ENCODE results near the gene CYP1A1.
A peak's percentile ranks its signal among the peaks of the same experiment; 100 is the strongest.

CYP1A1 gene

GRCh38 chr15:74725225-74725774, at the start of gene CYP1A1:
CYP1A1 (minus strand) TSS chr15:74725528; CDS start chr15:74723097, 2,431 bp downstream.
- Mint-ChIP-seq H3K36me3 (ENCODE audit: insufficient read depth) (peaks cover 5% of the 10 kb centered on the region), H3K4me3 (peak within 1 kb of the TSS; percentile 79), H3K9me3 (no peaks in the 10 kb centered on the region), H3K4me1 (peaks cover 11% of the 10 kb centered on the region), H3K27ac (ENCODE audit: low read depth) (no peak within 1 kb of the TSS), H3K27me3 (peaks cover 22% of the 10 kb centered on the region)
- no peak for DNase-seq (ENCODE audit: low spot score in 2 of 2)
- ATAC-seq (replicated peaks; ENCODE audit: extremely low read depth, poor library complexity, severe bottlenecking), result peak; percentile 39

DNA sequence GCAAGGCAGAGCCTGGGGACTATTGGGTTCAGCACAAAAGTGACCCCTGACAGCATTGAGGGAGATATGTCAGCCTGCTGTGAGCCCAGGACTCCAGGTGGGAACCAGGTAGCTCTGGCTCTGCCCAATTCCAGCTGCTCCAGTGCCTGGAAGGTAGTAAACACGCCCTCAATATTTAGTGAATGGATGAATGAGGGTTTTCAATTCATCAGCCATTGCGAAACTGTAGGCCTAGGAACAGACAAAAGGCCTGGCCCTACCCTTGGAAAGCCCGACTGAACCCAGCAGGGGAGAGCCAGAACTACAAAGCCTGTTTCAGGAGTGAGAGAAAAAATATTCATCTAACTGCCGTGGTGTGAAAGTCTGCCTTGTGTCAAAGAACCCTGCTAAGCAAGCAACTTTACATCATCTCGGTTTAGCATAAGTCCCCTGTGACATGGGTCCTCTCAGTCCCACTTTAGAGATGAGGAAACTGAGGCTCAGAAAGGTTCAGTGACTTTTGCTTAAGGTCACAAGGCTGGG, 48.5 kb upstream of the CYP1A1 start:
- Mint-ChIP-seq H3K9me3 (no peaks in the 10 kb centered on the region), H3K27ac (ENCODE audit: low read depth) (no peak overlapping the region), H3K36me3 (ENCODE audit: insufficient read depth) (peaks cover 9% of the 10 kb centered on the region), H3K27me3 (no peaks in the 10 kb centered on the region), H3K4me1 (peaks cover 45% of the 10 kb centered on the region), H3K4me3 (no peak overlapping the region)
- DNase-seq (ENCODE audit: low spot score in 2 of 2) (no peak), ATAC-seq (replicated peaks; ENCODE audit: extremely low read depth, poor library complexity, severe bottlenecking) (no peak)

- no peak overlapping the region for H3K4me3 Mint-ChIP-seq
- no peaks in the 10 kb centered on the region for H3K27me3 Mint-ChIP-seq
- H3K27ac Mint-ChIP-seq (ENCODE audit: low read depth), result no peak overlapping the region
- DNase-seq (ENCODE audit: low spot score in 2 of 2) (no peak), ATAC-seq (replicated peaks; ENCODE audit: extremely low read depth, poor library complexity, severe bottlenecking) (no peak)
- peaks cover 9% of the 10 kb centered on the region for H3K36me3 Mint-ChIP-seq (ENCODE audit: insufficient read depth)
- H3K4me1 Mint-ChIP-seq, result peaks cover 43% of the 10 kb centered on the region
- H3K9me3 Mint-ChIP-seq, result no peaks in the 10 kb centered on the region
These were observed 48.0 kb upstream of the CYP1A1 start for GRCh38 chr15:74773329-74773728.

DNA sequence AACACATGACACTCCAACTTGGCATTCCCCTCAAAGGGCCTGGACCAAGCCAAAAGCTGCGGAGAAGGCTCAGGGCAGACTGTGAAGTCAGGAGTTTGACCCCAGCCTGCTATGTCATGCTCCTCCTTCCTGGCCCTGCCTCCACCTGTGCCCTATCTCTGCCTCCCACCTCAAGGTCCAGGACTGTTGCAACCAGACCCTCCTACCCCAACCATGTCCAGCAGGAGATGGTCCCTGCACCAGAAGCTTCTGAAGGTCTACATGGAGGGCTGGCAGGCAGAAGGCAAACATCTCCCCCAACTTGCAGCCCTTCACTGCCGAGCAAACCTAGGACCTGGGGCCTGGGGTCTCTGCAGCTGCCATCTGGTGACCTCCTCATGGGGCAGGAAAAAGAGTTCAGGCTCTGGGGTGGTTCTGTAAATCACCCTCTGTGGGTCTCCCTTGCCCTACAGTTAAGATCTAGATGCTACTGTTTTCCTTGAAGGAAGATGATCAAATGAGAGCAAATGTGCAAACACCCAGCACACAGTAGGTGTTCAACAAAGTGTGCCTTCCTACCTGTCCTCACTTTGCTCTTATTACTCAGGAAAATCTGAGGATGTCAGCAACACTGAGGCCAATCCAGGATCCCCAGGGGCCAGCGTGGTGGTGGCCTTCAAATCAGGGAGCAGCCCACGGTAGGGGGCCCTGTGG, 45.0 kb upstream of the CYP1A1 start:
- DNase-seq (ENCODE audit: low spot score in 2 of 2) (no peak), ATAC-seq (replicated peaks; ENCODE audit: extremely low read depth, poor library complexity, severe bottlenecking) (no peak)
- Mint-ChIP-seq H3K4me1 (peaks cover 15% of the 10 kb centered on the region), H3K9me3 (no peaks in the 10 kb centered on the region), H3K36me3 (ENCODE audit: insufficient read depth) (peaks cover 10% of the 10 kb centered on the region), H3K4me3 (no peak overlapping the region), H3K27ac (ENCODE audit: low read depth) (no peak overlapping the region), H3K27me3 (no peaks in the 10 kb centered on the region)

DNA sequence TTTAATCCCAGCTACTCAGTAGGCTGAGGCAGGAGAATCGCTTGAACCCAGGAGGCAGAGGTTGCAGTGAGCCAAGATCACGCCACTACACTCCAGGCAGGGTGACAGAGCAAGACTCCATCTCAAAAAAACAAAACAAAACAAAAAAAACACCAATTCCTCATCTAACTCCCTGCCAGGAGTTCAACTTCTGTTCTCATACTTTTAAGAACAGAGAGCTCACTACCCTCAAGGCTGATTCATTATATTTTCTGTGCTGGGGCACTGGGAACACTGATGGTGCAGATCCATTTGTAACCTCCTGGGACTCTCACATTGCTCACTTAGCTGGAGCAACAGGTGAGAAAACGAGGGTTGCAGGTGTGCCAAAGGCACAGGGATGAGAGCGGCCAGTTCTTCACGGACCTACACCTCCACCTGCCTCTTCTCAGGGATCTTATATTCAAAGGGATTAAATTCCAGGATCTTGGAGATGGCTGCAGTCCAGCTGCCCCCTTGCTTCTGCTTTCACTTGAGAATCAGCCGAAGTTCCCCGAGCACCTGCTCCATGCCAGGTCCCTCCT, 44.2 kb upstream of the CYP1A1 start:
- H3K36me3 Mint-ChIP-seq (ENCODE audit: insufficient read depth), result peaks cover 10% of the 10 kb centered on the region
- ATAC-seq (replicated peaks; ENCODE audit: extremely low read depth, poor library complexity, severe bottlenecking) (no peak), DNase-seq (ENCODE audit: low spot score in 2 of 2) (no peak)
- H3K4me3 Mint-ChIP-seq, result no peak overlapping the region
- H3K27me3 Mint-ChIP-seq, result no peaks in the 10 kb centered on the region
- H3K9me3 Mint-ChIP-seq, result no peaks in the 10 kb centered on the region
- no peak overlapping the region for H3K27ac Mint-ChIP-seq (ENCODE audit: low read depth)
- H3K4me1 Mint-ChIP-seq, result peaks cover 12% of the 10 kb centered on the region

DNA sequence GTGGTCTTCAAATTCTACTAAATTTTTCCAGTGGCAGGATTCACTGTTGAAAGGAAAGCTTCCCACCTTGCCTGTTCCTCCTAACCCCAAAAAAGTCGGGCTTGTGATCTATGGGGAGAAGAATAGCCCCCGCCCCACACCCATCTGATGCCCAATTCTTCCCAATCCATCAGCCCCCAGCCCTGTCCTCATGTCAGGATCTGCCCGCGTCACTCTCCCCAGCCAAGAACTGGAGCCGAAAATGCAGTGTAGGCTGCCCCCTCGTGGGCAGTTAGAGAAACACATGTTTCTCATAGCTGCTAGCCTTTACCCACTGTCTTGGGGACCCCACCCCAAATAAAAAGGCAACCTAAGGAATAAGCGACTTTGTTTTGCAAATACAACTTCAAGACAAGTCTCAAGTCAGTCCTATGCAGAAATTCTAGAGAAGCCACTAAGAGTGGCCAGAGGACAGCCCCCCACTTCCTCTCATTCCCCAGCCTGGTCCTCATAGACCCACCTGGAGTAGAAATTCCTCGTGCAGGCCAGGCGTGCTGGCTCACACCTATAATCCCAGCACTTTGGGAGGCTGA, 43.5 kb upstream of the CYP1A1 start:
- peaks cover 10% of the 10 kb centered on the region for H3K36me3 Mint-ChIP-seq (ENCODE audit: insufficient read depth)

DNA sequence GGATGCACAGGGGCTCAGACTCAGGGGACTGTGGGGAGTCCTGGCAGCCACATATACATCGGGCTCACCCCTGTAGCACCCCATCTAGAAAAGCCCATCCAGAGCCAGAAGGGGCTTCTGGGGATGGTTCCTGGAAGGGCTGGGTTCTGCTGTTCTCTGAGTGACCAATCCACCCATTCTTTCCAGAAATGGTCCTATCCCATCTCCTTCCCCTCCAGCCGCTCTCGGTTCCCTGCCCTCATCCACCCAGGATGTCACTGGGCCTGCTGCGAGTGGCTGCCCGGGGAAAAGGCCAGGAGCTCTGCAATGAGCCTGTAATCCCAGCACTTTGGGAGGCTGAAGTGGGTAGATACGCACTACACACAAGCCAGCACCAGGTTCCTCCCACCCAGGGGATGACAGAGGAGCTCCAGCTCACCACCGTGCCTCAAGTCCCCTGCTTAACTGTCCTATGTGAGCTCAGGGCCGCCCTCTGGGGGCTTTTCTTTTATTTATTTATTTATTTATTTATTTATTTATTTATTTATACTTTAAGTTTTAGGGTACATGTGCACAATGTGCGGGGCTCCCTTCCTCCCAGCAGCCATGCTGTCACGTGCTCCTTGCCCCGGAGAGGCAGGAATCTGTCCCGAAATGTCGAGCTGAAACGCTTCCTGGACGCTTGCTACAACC, 42.9 kb upstream of the CYP1A1 start:
- DNase-seq (ENCODE audit: low spot score in 2 of 2) (no peak), ATAC-seq (replicated peaks; ENCODE audit: extremely low read depth, poor library complexity, severe bottlenecking) (no peak)
- H3K27ac Mint-ChIP-seq (ENCODE audit: low read depth), result no peak overlapping the region
- no peaks in the 10 kb centered on the region for H3K9me3 Mint-ChIP-seq
- H3K36me3 Mint-ChIP-seq (ENCODE audit: insufficient read depth), result peaks cover 8% of the 10 kb centered on the region
- H3K4me1 Mint-ChIP-seq, result peaks cover 12% of the 10 kb centered on the region
- H3K4me3 Mint-ChIP-seq, result no peak overlapping the region
- H3K27me3 Mint-ChIP-seq, result peaks cover 3% of the 10 kb centered on the region

More for the DNA sequence above, 43.5 kb upstream of the CYP1A1 start:
- DNase-seq (ENCODE audit: low spot score in 2 of 2) (peak in 1 of 2 donors; percentile 58), ATAC-seq (replicated peaks; ENCODE audit: extremely low read depth, poor library complexity, severe bottlenecking) (no peak)
- Mint-ChIP-seq H3K9me3 (no peaks in the 10 kb centered on the region), H3K27me3 (no peaks in the 10 kb centered on the region), H3K4me3 (no peak overlapping the region), H3K27ac (ENCODE audit: low read depth) (no peak overlapping the region), H3K4me1 (peaks cover 12% of the 10 kb centered on the region)

DNA sequence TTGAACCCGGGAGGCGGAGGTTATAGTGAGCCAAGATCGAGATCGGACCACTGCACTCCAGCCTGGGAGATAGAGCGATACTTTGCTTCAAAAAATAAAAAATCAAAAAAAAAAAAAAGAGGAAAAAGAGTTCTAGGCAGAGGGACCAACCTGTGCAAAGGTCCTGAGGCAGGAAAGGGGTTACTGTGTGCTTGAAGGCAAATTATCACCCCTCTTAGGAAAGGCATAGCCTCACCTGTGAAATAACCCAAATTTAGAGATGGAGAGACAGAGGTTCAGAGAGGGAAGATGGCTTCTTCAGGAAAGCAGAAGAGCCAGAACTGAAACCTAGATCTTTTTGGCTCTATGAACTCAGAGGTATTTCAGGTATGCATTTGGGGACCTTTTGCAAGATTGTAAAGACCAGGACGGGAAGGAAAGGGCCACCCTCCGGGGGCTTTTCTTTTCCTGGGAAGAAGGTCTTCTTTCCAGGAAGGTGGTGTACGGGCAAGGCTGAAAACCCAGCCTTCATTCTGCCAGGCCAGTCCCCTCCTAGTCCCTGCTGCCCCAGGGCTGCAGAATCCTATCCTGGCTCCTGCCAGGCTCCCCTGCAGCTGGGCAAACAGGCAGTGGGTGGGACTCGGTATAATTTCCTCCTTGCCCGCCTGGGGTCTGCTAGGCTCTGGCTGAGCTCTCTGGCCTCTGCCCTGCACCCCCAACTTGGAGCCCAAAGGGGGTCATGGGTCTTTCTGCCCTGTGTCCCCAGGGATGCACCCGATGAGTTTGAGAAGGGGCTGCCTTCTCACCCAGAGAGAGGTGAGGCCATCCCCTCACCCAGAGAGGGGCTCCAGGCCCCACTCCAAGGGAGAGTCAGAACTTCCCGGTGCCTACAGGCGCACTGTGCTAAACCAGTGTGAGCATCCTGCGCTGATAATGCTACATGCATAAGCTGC, 42.1 kb upstream of the CYP1A1 start:
- Mint-ChIP-seq H3K9me3 (no peaks in the 10 kb centered on the region), H3K4me1 (peaks cover 12% of the 10 kb centered on the region), H3K27me3 (peaks cover 10% of the 10 kb centered on the region), H3K4me3 (no peak overlapping the region), H3K27ac (ENCODE audit: low read depth) (no peak overlapping the region), H3K36me3 (ENCODE audit: insufficient read depth) (peaks cover 8% of the 10 kb centered on the region)
- no peak for DNase-seq (ENCODE audit: low spot score in 2 of 2)
- ATAC-seq (replicated peaks; ENCODE audit: extremely low read depth, poor library complexity, severe bottlenecking), result no peak

GRCh38 chr15:74763416-74763815, 38.1 kb upstream of the CYP1A1 start:
- Mint-ChIP-seq H3K36me3 (ENCODE audit: insufficient read depth) (peaks cover 1% of the 10 kb centered on the region), H3K4me1 (no peaks in the 10 kb centered on the region), H3K9me3 (no peaks in the 10 kb centered on the region), H3K27me3 (peaks cover 10% of the 10 kb centered on the region), H3K27ac (ENCODE audit: low read depth) (no peak overlapping the region), H3K4me3 (no peak overlapping the region)
- DNase-seq (ENCODE audit: low spot score in 2 of 2), result no peak
- no peak for ATAC-seq (replicated peaks; ENCODE audit: extremely low read depth, poor library complexity, severe bottlenecking)

DNA sequence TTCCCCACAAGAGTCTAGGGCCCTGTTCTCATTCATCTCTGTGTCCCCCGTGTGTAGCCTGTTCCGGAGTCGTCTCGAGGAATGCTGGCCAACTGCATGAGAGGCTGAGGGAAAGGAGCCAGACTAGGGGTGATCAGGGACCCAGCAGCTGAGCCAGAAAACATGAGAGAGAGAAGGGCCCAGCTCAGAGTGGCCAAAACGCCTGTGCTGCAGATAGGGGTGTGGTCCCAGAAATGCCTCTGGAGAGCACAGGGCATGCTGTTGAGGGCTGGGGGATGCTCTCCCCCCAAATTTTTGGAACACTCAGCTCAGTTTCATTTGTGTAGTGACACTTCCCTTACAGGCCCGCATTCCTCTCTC, 37.4 kb upstream of the CYP1A1 start:
- peaks cover 1% of the 10 kb centered on the region for H3K36me3 Mint-ChIP-seq (ENCODE audit: insufficient read depth)
- ATAC-seq (replicated peaks; ENCODE audit: extremely low read depth, poor library complexity, severe bottlenecking) (no peak), DNase-seq (ENCODE audit: low spot score in 2 of 2) (no peak)
- H3K27me3 Mint-ChIP-seq, result peaks cover 10% of the 10 kb centered on the region
- H3K27ac Mint-ChIP-seq (ENCODE audit: low read depth), result no peak overlapping the region
- no peaks in the 10 kb centered on the region for H3K9me3 Mint-ChIP-seq
- no peaks in the 10 kb centered on the region for H3K4me1 Mint-ChIP-seq
- H3K4me3 Mint-ChIP-seq, result no peak overlapping the region

- no peak for ATAC-seq (replicated peaks; ENCODE audit: extremely low read depth, poor library complexity, severe bottlenecking)
- Mint-ChIP-seq H3K9me3 (no peaks in the 10 kb centered on the region), H3K36me3 (ENCODE audit: insufficient read depth) (no peaks in the 10 kb centered on the region), H3K27me3 (peaks cover 10% of the 10 kb centered on the region), H3K4me1 (no peaks in the 10 kb centered on the region), H3K4me3 (no peak overlapping the region), H3K27ac (ENCODE audit: low read depth) (no peak overlapping the region)
- DNase-seq (ENCODE audit: low spot score in 2 of 2), result no peak
These were observed 33.4 kb upstream of the CYP1A1 start for GRCh38 chr15:74758736-74759135.
